Measurements from ENCODE around the gene VAT1L.

Gene VAT1L

GRCh38 chr16:77858060-77858459, 69.7 kb downstream of the VAT1L start:
- peaks cover 13% of the 10 kb centered on the region for H3K27me3 Mint-ChIP-seq (ENCODE audit: low read depth)
- no peaks in the 10 kb centered on the region for H3K9me3 Mint-ChIP-seq
- no peak overlapping the region for H3K27ac Mint-ChIP-seq
- no peaks in the 10 kb centered on the region for H3K4me1 Mint-ChIP-seq
- TF ChIP-seq CTCF (IDR thresholded peaks at IDR 0.05; ENCODE audit: unreplicated experiment in 3 of 3), result no peak
- H3K36me3 Mint-ChIP-seq (ENCODE audit: low read depth), result no peaks in the 10 kb centered on the region
- H3K4me3 Mint-ChIP-seq, result no peak overlapping the region

- Mint-ChIP-seq H3K4me1 (no peaks in the 10 kb centered on the region), H3K27ac (no peak overlapping the region), H3K9me3 (no peaks in the 10 kb centered on the region), H3K36me3 (ENCODE audit: low read depth) (no peaks in the 10 kb centered on the region), H3K4me3 (no peak overlapping the region), H3K27me3 (ENCODE audit: low read depth) (peaks cover 14% of the 10 kb centered on the region)
- TF ChIP-seq CTCF (IDR thresholded peaks at IDR 0.05; ENCODE audit: unreplicated experiment in 3 of 3), result no peak
Measured at GRCh38 chr16:77859493-77860232, 71.3 kb downstream of the VAT1L start.

GRCh38 chr16:77860953-77861352, 72.6 kb downstream of the VAT1L start:
- Mint-ChIP-seq H3K9me3 (no peaks in the 10 kb centered on the region), H3K27me3 (ENCODE audit: low read depth) (peaks cover 14% of the 10 kb centered on the region)
- TF ChIP-seq CTCF (IDR thresholded peaks at IDR 0.05; ENCODE audit: unreplicated experiment in 3 of 3), result no peak

GRCh38 chr16:77863250-77863649, 74.9 kb downstream of the VAT1L start:
- Mint-ChIP-seq H3K27ac (no peak overlapping the region), H3K4me3 (no peak overlapping the region), H3K4me1 (no peaks in the 10 kb centered on the region), H3K9me3 (no peaks in the 10 kb centered on the region), H3K27me3 (ENCODE audit: low read depth) (peaks cover 14% of the 10 kb centered on the region), H3K36me3 (ENCODE audit: low read depth) (no peaks in the 10 kb centered on the region)
- no peak for TF ChIP-seq CTCF (IDR thresholded peaks at IDR 0.05; ENCODE audit: unreplicated experiment in 3 of 3)

More at GRCh38 chr16:77860953-77861352, 72.6 kb downstream of the VAT1L start:
- Mint-ChIP-seq H3K4me1 (no peaks in the 10 kb centered on the region), H3K27ac (no peak overlapping the region), H3K36me3 (ENCODE audit: low read depth) (no peaks in the 10 kb centered on the region), H3K4me3 (no peak overlapping the region)

GRCh38 chr16:77866752-77867151, 78.4 kb downstream of the VAT1L start:
- TF ChIP-seq CTCF (IDR thresholded peaks at IDR 0.05; ENCODE audit: unreplicated experiment in 3 of 3), result no peak
- H3K4me1 Mint-ChIP-seq, result peaks cover 20% of the 10 kb centered on the region
- H3K9me3 Mint-ChIP-seq, result no peaks in the 10 kb centered on the region
- no peaks in the 10 kb centered on the region for H3K36me3 Mint-ChIP-seq (ENCODE audit: low read depth)
- no peak overlapping the region for H3K27ac Mint-ChIP-seq
- H3K27me3 Mint-ChIP-seq (ENCODE audit: low read depth), result peaks cover 4% of the 10 kb centered on the region
- H3K4me3 Mint-ChIP-seq, result no peak overlapping the region

GRCh38 chr16:77868052-77868451, 79.7 kb downstream of the VAT1L start:
- TF ChIP-seq CTCF (IDR thresholded peaks at IDR 0.05; ENCODE audit: unreplicated experiment in 3 of 3), result no peak
- H3K36me3 Mint-ChIP-seq (ENCODE audit: low read depth), result no peaks in the 10 kb centered on the region
- no peak overlapping the region for H3K27ac Mint-ChIP-seq
- peaks cover 20% of the 10 kb centered on the region for H3K4me1 Mint-ChIP-seq
- peaks cover 4% of the 10 kb centered on the region for H3K27me3 Mint-ChIP-seq (ENCODE audit: low read depth)
- H3K9me3 Mint-ChIP-seq, result no peaks in the 10 kb centered on the region
- no peak overlapping the region for H3K4me3 Mint-ChIP-seq

All from nephron (organoid).